Activated B cell treated with CpG ODN at 0.5 μM for 24 hours (primary cell): ENCODE results near the gene PRKCH. TPM values are rescaled to one million over a fixed set of nuclear protein-coding genes. Genes with fewer than 3 reads are reported as not detected.

ENCODE experiments used
- ATAC-seq: fragments of 200-7000 bp; cut with Tn5 transposase; one replicate; pipeline ENCODE4 v1.10.0; 2021; ENCODE audit warnings: low read depth, mild to moderate bottlenecking, moderate library complexity
- CTCF ChIA-PET: fragments of 350-600 bp; sonication (Branson Sonifier 250); formaldehyde crosslinking; loops from one replicate; lab custom pipeline; 2021; ENCODE audit warnings: antibody characterized with exemption; lab: Charles Lee
- POLR2A ChIA-PET: fragments of 350-600 bp; sonication (Branson Sonifier 250); formaldehyde crosslinking; loops from one replicate; lab custom pipeline; 2021; ENCODE audit warnings: antibody characterized with exemption; lab: Charles Lee
- DNase-seq: peaks from one replicate; pipeline ENCODE4 v3.0.0; 2022
- H3K27ac Mint-ChIP-seq: one replicate; pipeline ENCODE4 v1.8.0; 2020; ENCODE audit warnings: mixed read lengths
- H3K27me3 Mint-ChIP-seq: one replicate; pipeline ENCODE4 v1.8.0; 2021; ENCODE audit warnings: mixed read lengths
- H3K36me3 Mint-ChIP-seq: one replicate; pipeline ENCODE4 v1.8.0; 2021; ENCODE audit warnings: low read depth, mixed read lengths
- H3K4me1 Mint-ChIP-seq: one replicate; pipeline ENCODE4 v1.8.0; 2021; ENCODE audit warnings: mixed read lengths
- H3K4me3 Mint-ChIP-seq: one replicate; pipeline ENCODE4 v1.8.0; 2020; ENCODE audit warnings: mild to moderate bottlenecking, mixed read lengths
- H3K9me3 Mint-ChIP-seq: one replicate; pipeline ENCODE4 v1.8.0; 2020; ENCODE audit warnings: mixed read lengths
- intact Hi-C: fragments of 100-400 bp; cut with micrococcal nuclease; formaldehyde crosslinking; loops from one replicate; pipeline ENCODE4 v1.15.1; 2024
- total RNA-seq: library from RNA; stranded (reverse); gene quantifications from 2 replicates; pipeline ENCODE4 v1.2.3, GENCODE V29; 2022
- TF ChIP-seq, protein P1 (sequence below): fragments of 200-600 bp; IDR thresholded peaks from one replicate; pipeline ENCODE4 v1.8.0; 2022; ENCODE audit warnings: antibody characterized with exemption, mild to moderate bottlenecking

The PRKCH gene
- total RNA-seq, 1 donor from 2014 or later = 4.6 TPM

DNA sequence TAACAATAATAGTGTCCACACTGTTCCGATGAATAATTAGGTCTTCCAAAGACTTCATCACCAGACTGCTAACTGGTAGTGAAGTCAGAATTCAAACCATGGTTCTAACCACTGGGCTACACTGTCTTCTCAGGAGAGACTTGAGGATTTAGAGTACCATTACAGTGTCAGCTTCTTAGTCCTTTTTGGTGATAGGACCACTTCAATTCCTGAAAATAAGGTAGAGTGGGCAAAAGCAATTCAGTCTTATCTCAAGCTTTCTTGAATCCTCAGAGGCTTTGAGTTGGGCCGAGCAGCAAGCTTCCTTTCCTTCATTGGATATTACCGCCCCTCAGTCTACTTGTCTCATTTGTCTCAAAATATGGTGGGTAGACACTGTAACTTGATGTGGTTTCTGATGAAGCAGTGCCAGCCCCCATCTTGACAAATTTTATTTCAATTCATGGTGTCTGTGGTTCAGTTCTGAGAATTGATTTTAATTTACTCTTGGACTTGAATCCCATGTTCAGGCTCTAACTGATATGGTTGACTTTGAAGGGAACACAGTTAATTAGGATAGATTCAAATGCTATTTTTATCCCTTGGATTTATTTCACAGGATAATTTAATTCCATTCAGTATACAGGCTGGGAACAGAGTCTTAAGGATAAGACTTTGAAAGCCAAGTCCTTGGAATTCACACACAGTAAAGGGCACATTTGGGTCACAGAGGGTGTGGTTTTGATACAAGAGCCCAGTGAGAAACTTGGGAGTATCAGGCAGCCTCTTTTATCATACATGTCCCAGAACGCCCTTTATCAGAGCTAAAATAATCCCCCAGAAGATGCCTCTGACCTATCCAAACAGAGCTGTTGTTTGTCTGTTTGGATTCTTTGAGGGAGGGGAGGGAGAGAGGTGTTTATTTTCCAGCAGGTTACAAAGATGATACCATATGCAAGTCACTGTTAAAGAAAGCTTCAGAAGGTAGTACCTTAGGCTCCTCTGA is 167.3 kb downstream of the PRKCH start:
- Mint-ChIP-seq H3K27ac (no peak overlapping the region), H3K4me3 (no peak overlapping the region), H3K4me1 (peaks cover 25% of the 10 kb centered on the region), H3K36me3 (no peaks in the 10 kb centered on the region), H3K9me3 (no peaks in the 10 kb centered on the region), H3K27me3 (no peaks in the 10 kb centered on the region)
- CTCF ChIA-PET = no interaction called here
- DNase-seq = no peak
- ATAC-seq = no peak
- POLR2A ChIA-PET = interaction anchor here (1.5 to 4.0 kb wide), 3 partner anchors 10 to 175 kb away, joined by 3 to 28 read pairs (median 27); no protein-coding TSS in a partner anchor
- intact Hi-C loops = loop anchor here (1.0 kb wide), 1 partner anchor 8 kb away; no protein-coding TSS in a partner anchor
- TF ChIP-seq, protein P1, sequence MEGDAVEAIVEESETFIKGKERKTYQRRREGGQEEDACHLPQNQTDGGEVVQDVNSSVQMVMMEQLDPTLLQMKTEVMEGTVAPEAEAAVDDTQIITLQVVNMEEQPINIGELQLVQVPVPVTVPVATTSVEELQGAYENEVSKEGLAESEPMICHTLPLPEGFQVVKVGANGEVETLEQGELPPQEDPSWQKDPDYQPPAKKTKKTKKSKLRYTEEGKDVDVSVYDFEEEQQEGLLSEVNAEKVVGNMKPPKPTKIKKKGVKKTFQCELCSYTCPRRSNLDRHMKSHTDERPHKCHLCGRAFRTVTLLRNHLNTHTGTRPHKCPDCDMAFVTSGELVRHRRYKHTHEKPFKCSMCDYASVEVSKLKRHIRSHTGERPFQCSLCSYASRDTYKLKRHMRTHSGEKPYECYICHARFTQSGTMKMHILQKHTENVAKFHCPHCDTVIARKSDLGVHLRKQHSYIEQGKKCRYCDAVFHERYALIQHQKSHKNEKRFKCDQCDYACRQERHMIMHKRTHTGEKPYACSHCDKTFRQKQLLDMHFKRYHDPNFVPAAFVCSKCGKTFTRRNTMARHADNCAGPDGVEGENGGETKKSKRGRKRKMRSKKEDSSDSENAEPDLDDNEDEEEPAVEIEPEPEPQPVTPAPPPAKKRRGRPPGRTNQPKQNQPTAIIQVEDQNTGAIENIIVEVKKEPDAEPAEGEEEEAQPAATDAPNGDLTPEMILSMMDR = no peak

DNA sequence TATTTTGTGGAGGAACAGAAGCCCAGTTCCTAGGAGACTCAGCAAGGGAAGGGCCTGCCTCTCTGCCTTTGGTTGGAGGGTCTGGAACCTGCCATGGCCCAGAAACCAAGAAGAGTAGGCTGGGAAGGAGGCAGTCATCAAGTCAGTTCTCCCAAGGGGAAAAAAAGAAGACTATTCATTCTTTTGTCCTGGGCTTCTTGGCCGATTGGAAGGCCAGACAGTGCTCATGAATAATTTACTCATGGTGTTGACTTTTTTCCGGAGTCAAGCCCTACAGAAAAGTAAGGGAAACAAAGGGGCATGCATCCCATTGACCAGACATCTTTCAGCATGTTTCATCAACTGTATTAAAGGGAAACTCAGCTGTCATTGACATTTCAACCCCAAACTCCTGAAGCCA is 168.1 kb downstream of the PRKCH start:
- intact Hi-C loops = loop anchor here (1.0 kb wide), 1 partner anchor 9 kb away; no protein-coding TSS in a partner anchor
- Mint-ChIP-seq H3K4me1 (peaks cover 25% of the 10 kb centered on the region), H3K4me3 (peak overlapping the region; percentile 19), H3K27me3 (no peaks in the 10 kb centered on the region), H3K9me3 (no peaks in the 10 kb centered on the region), H3K27ac (peak overlapping the region; percentile 33), H3K36me3 (no peaks in the 10 kb centered on the region)
- ChIA-PET POLR2A (interaction anchor here (0.7 to 4.0 kb wide), 4 partner anchors 11 to 255 kb away, joined by 3 to 28 read pairs (median 16); no protein-coding TSS in a partner anchor), CTCF (no interaction called here)
- DNase-seq = no peak
- TF ChIP-seq, protein P1 = no peak
- no peak for ATAC-seq

DNA sequence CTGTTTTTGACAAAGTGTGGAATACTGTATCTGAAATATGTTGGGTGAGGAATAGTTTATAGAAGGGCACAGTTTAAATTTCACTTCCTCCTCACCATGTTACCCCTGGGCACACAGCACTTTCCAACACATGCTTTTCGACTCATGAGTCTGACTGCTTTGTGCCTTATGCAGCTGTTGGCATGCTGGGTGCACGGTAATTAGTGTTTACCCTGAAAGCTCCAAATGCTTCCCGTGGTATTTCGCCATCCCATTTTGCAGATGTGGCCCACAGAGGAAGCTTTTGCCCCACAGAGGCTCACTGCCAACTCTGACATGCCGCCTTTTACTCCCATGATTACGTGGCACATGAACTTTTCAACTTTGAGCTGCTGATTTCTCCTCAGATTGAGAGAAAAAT is 168.6 kb downstream of the PRKCH start:
- Mint-ChIP-seq H3K27ac (peak overlapping the region; percentile 33), H3K4me1 (peaks cover 27% of the 10 kb centered on the region), H3K4me3 (peak overlapping the region; percentile 19), H3K9me3 (no peaks in the 10 kb centered on the region), H3K36me3 (no peaks in the 10 kb centered on the region), H3K27me3 (no peaks in the 10 kb centered on the region)
- CTCF ChIA-PET = interaction anchor here (1.3 kb wide), 1 partner anchor 9 kb away, joined by 3 read pairs; no protein-coding TSS in a partner anchor
- POLR2A ChIA-PET = interaction anchor here (0.7 to 4.0 kb wide), 3 partner anchors 11 to 255 kb away, joined by 6 to 28 read pairs (median 27); no protein-coding TSS in a partner anchor
- DNase-seq (no peak), ATAC-seq (peak; percentile 67)
- TF ChIP-seq, protein P1 = no peak
- intact Hi-C loops = loop anchor here (1.0 kb wide), 2 partner anchors 10 to 13 kb away; no protein-coding TSS in a partner anchor

DNA sequence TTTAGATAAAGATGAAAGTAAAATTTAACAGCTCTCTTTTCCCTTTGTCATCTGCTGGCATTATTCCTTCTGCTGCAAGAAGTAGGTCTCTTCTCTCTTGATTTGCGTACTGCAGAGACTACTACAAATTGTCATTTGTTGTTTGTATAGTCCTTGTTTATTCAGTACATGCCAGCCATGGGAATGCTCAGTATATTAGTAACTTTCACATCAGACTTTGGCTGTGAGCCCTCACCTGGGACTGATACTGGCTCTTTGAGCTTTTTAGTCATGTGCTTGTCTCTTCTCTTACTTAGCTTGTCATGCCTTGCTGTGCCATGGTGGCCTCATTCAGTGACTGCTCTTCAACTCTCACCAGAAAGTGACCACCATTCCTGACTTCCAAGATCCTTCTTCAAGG is 169.8 kb downstream of the PRKCH start:
- Mint-ChIP-seq H3K27ac (no peak overlapping the region), H3K27me3 (no peaks in the 10 kb centered on the region), H3K4me1 (peaks cover 32% of the 10 kb centered on the region), H3K4me3 (no peak overlapping the region), H3K36me3 (no peaks in the 10 kb centered on the region), H3K9me3 (no peaks in the 10 kb centered on the region)
- TF ChIP-seq, protein P1 = no peak
- CTCF ChIA-PET = interaction anchor here (1.3 to 1.4 kb wide), 2 partner anchors 8 to 16 kb away, joined by 3 to 4 read pairs; no protein-coding TSS in a partner anchor
- ATAC-seq (no peak), DNase-seq (no peak)
- POLR2A ChIA-PET = interaction anchor here (1.0 to 3.7 kb wide), 2 partner anchors 12 to 13 kb away, joined by 4 to 27 read pairs; no protein-coding TSS in a partner anchor
- intact Hi-C loops = no loop called here
